HepG2 (cell line): ENCODE measurements around the gene IFIT5.

Experiments
- FOSL1 ChIP-seq: sonication (generic); formaldehyde crosslinking; IDR thresholded peaks from 2 replicates; pipeline ENCODE4 v1.9.0; 2021; ENCODE audit warnings: missing genetic modification reagents, borderline replicate concordance
- FOXJ3 ChIP-seq: sonication (generic); formaldehyde crosslinking; IDR thresholded peaks from 2 replicates; pipeline ENCODE4 v1.4.0; 2020; ENCODE audit warnings: missing genetic modification reagents, mild to moderate bottlenecking, borderline replicate concordance
- HHEX ChIP-seq: IDR thresholded peaks from 2 replicates; pipeline ENCODE4 v1.6.1; 2016; ENCODE audit warnings: control low read depth
- JUND ChIP-seq: sonication (generic); formaldehyde crosslinking; IDR thresholded peaks from 2 replicates; pipeline ENCODE4 v1.8.0; 2022; ENCODE audit warnings: mild to moderate bottlenecking, missing genetic modification reagents
- MTA3 ChIP-seq: sonication (generic); formaldehyde crosslinking; IDR thresholded peaks from 2 replicates; pipeline ENCODE4 v1.4.0; 2020; ENCODE audit warnings: missing genetic modification reagents
- PCBP2 ChIP-seq: fragments of 200-400 bp; formaldehyde crosslinking; optimal IDR thresholded peaks from 2 replicates; pipeline ENCODE3; 2018; ENCODE audit warnings: low read length, low read depth; ENCODE audit not compliant: poor library complexity, severe bottlenecking
- PPARG ChIP-seq: conservative IDR thresholded peaks from 2 replicates; pipeline ENCODE4 v1.6.1; 2016; ENCODE audit warnings: missing biosample characterization, missing genetic modification reagents
- SRF ChIP-seq: IDR thresholded peaks from 2 replicates; pipeline ENCODE4 v1.6.1; 2011; ENCODE audit warnings: mild to moderate bottlenecking, low read depth, low read length, moderate library complexity
- TAF15 ChIP-seq: fragments of 200-400 bp; formaldehyde crosslinking; IDR thresholded peaks from one replicate; pipeline ENCODE4 v1.6.1; 2018; ENCODE audit warnings: mild to moderate bottlenecking, low read depth, low read length; ENCODE audit not compliant: poor library complexity, severe bottlenecking
- ZNF776 ChIP-seq: sonication (generic); formaldehyde crosslinking; IDR thresholded peaks from 2 replicates; pipeline ENCODE4 v1.4.0; 2020; ENCODE audit warnings: mild to moderate bottlenecking, missing genetic modification reagents
- ZSCAN22 ChIP-seq: sonication (generic); formaldehyde crosslinking; IDR thresholded peaks from 2 replicates; pipeline ENCODE4 v1.4.0; 2020; ENCODE audit warnings: mild to moderate bottlenecking, missing genetic modification reagents
- TF ChIP-seq, protein P1 (sequence below): sonication (generic); formaldehyde crosslinking; IDR thresholded peaks from 2 replicates; pipeline ENCODE4 v1.4.0; 2020; ENCODE audit warnings: missing genetic modification reagents
- TF ChIP-seq, protein P2 (sequence below): sonication (generic); formaldehyde crosslinking; IDR thresholded peaks from 2 replicates; pipeline ENCODE4 v1.5.1; 2020; ENCODE audit warnings: missing genetic modification reagents, mild to moderate bottlenecking, borderline replicate concordance

DNA sequence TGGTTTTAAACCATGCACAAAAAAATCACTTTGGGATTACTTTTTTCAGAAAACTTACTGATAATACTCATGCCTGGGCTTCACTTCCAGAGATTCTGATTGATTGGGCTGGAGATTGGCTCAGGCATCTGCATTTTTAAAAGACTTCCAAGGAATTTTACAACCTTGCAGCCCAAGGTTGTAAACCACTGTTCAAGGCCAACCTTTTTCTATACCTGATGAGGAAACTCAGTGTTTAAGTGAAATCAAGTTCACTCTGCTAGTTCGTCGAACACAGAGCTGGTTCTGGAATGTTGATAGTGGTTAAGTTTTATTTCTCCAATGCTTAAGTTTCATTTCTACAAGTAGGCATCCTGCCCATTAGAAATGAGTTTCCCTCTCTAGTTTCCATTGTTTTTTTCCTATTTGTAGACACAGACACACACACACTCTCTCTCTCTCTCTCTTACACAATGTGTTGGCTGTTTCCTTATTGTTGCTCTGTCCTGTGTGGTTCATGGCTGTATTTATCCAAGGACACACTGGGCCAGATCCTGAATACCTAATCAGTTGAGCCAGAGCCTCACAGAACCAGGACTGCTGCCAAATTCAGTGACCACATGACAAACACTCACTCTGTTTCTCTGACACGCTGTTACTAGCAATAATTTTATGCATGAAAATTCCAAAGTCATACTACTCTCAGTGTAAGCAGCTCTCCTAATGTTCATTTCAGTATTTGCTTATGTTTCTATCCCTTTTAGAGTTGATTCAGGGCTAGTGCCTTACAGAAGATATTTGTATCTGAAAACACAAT lies 40.3 kb upstream of the IFIT5 start:
- TF ChIP-seq PPARG (peak; percentile 86), ZSCAN22 (CRISPR knock-in tag) (no peak), PCBP2 (no peak), MTA3 (CRISPR knock-in tag) (no peak), SRF (no peak), HHEX (CRISPR knock-in tag) (peak; percentile 64), FOXJ3 (CRISPR knock-in tag) (peak; percentile 90), JUND (CRISPR knock-in tag) (no peak), FOSL1 (CRISPR knock-in tag) (no peak), ZNF776 (CRISPR knock-in tag) (no peak), TAF15 (no peak)
- TF ChIP-seq, protein P1, sequence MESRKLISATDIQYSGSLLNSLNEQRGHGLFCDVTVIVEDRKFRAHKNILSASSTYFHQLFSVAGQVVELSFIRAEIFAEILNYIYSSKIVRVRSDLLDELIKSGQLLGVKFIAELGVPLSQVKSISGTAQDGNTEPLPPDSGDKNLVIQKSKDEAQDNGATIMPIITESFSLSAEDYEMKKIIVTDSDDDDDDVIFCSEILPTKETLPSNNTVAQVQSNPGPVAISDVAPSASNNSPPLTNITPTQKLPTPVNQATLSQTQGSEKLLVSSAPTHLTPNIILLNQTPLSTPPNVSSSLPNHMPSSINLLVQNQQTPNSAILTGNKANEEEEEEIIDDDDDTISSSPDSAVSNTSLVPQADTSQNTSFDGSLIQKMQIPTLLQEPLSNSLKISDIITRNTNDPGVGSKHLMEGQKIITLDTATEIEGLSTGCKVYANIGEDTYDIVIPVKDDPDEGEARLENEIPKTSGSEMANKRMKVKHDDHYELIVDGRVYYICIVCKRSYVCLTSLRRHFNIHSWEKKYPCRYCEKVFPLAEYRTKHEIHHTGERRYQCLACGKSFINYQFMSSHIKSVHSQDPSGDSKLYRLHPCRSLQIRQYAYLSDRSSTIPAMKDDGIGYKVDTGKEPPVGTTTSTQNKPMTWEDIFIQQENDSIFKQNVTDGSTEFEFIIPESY (CRISPR knock-in tag) = no peak
- TF ChIP-seq, protein P2, sequence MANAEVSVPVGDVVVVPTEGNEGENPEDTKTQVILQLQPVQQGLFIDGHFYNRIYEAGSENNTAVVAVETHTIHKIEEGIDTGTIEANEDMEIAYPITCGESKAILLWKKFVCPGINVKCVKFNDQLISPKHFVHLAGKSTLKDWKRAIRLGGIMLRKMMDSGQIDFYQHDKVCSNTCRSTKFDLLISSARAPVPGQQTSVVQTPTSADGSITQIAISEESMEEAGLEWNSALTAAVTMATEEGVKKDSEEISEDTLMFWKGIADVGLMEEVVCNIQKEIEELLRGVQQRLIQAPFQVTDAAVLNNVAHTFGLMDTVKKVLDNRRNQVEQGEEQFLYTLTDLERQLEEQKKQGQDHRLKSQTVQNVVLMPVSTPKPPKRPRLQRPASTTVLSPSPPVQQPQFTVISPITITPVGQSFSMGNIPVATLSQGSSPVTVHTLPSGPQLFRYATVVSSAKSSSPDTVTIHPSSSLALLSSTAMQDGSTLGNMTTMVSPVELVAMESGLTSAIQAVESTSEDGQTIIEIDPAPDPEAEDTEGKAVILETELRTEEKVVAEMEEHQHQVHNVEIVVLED (CRISPR knock-in tag) = no peak
